GM18873 (cell line): ENCODE data around the gene PHF12.

Experiments used
- ATAC-seq: cut with Tn5 transposase; IDR thresholded peaks from one replicate; pipeline ENCODE4 v1.9.1; 2021; ENCODE audit warnings: mild to moderate bottlenecking, moderate library complexity, moderate number of reproducible peaks; ENCODE audit not compliant: unreplicated experiment, low FRiP score

Gene PHF12

DNA sequence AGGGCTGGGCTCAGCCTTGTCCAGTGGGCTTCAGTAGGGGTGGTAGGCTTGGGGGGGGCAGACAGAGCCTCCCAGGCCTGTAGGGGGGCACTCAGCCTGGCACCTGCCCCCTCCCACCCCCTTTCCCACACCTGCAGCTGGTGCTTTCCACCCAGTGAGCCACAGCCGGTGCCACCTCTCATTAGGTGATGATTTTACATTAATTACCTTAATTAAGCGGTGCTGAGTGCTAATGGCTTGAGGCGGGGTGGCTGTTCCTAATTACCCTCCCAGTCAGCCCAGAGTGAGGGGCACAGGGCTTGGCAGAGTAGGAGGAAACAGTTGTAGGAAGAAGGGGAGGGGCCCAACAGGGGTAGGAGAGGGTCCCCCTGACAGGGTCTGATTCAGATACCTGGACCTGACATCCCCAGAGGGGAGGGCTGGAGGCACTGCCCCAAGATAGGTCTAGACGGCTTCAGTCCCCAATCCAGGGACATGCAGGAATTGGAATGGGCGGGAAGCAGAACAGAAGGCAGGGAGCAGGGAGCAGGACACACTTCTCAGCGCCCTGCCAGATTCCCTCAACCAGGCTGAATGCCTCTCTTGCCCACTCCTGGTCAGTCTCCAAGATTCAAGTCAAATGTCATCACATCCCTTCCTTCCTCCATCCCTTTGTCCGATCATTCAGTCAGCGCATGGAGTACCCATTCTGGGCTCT, 26.5 kb upstream of the PHF12 start:
- no peak for ATAC-seq

DNA sequence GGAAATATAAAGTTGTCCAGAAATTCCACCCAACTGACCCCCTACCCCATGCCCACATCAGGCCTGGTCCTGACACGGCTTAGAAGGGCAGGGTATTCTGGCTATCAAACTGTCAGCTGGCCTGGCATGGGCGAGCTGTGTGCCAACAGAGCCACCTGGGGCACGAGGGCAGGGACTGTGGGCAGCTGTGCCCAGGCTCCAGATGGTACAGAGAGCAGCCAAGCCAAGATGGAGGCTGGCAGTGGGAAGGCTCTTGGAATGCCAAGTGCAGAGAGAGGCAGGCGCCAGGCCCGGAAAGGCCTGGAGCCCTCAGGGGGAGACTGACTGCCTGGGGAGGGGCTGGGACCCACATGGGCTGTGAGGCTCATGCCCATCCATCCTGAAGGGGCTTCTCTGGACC, 24.3 kb upstream of the PHF12 start:
- ATAC-seq = no peak

DNA sequence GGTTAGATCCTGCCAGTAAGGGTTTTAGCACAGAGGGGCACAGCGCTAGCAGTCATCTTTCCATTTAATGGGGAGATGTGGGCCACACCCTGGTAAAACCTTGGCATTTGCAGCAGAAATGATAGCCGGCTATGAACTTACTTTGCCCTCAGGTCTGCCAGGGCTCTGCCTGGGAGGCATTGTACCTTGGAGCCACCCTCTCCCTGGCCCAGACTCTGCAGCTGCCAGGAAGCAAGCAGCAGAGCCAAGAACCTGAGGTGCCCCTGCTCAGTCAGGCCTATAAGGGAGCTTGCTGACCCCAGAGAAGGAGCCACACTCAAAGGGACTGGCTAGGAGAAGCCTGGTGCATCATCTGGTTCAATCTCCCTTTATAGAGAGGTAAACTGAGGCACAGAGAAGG, 23.7 kb upstream of the PHF12 start:
- no peak for ATAC-seq

DNA sequence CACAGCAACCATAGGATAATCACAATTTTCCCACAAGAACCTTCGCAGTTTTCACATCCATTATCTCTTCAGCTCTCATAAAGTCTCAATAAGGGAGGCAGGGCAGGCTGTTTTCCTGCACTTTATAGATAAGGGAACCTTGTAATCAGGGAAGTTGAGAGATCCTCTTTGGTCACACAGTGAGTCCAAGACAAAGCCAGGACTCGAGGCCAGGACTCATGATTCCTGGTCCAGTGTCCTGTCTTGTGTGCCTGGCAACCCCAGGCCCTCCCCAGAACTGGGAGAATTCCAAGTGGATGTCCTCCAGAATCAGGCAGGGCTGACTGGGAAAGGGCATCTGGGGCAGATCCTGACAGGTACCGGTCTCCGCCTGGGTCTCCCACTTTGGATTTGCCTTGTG, 23.1 kb upstream of the PHF12 start:
- no peak for ATAC-seq

DNA sequence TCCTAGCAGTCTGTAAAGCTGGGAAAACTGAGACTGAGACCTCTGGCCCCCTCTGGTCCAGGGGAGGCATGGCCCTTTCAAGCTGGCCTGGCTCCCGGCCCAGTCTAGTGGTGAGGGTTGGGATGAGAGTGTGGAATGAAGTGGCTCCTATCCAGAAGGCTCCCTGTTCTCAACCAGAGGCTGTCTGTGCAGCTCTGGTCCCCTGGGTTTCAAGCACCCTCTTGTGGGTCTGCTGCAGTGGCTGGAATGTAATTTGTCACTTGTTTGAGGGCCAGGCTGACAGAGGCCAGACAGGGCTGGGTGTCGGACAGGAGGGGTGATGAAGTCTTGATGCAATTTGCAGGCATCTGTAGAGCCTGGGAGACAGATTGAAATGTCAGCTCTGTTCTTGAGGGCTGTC, 22.1 kb upstream of the PHF12 start:
- no peak for ATAC-seq

DNA sequence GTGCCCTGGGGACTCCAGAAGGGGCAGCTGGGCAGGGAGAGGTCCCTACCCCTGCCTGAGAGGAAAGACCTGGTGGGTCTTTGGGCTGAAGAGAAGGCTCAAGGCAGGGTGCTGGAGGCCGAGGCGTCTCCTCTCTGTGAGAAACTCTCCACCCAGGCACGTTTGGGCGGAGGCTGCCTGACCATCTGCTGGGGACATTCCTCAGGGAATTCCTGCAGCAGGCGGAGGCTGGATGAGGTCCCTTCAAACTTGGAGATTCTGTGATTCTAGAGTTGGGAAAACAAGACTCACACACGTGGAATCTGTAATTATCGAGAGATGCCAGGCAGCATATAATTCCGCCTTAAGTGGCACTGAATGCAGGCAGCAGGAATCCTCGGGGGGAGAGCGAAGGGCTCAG, 21.1 kb upstream of the PHF12 start:
- ATAC-seq = no peak

DNA sequence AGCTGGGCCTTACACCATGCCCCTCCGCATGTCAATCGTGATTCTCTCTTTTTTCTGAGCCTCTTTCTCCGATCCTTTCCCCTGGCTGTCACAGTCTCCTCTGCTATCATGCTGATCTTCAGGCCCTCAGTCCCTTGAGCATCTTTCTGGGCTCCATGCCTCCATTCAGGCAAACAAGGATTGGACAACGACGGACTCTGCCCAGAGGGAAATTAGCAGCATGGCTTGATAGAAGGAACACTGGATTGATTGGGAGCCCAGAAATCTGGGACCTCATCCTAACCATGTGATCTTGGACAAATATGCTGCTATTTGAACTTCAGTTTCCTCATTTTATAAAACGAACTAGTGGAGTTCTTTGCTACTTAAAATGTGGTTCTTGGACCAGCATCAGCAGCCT, 19.6 kb upstream of the PHF12 start:
- no peak for ATAC-seq

DNA sequence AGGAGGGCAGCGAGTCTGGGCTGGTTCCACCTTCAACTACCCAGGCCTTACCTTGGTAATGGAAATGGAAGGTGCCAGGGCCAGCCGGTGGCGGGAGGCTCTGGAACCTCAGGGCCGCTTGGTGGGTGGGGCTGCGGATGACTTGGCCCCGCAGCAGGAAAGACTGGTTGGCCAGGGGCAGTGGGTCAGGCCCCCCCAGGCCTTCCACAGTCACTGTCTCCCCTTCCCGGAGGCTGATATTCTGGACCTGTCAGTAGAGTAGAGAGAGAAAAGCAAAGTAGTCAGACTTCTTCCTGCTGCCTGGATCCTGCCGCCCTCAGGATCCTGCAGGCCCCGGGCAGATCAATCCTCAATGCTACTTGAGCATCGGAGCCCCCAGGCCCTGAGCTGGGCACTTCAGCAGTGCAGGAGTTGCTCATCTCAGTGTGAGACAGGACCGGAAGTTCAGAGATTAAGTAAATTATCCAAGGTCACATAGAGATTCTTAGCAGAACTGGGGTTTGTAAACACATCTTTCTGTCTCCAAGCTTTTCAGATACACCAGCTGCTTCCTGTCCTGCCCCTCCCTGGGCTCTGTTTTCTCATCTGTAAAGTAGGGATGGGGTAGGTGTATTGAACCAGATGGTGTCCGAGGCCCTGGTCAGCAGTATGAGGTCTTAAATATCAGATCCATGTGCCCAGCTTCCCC, 18.5 kb upstream of the PHF12 start:
- ATAC-seq = no peak

DNA sequence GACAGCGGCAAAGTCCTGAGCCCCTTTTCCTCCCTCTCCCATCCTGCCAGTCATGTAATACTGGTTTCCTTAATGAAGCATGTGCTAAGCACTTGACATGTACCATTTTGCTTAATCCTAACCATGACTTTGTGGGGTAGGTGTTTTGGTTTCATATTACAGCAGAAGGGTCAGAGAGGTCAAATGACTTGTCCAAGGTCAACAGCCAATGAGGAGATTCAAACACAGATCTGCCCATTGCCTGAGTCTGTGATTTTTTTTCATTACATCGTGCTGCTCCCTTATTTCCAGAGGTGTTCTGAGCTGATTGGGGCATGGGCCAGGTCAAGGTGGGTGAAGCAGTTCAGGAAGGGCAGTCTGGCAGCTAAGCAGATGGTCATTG, 17.6 kb upstream of the PHF12 start:
- ATAC-seq = no peak

DNA sequence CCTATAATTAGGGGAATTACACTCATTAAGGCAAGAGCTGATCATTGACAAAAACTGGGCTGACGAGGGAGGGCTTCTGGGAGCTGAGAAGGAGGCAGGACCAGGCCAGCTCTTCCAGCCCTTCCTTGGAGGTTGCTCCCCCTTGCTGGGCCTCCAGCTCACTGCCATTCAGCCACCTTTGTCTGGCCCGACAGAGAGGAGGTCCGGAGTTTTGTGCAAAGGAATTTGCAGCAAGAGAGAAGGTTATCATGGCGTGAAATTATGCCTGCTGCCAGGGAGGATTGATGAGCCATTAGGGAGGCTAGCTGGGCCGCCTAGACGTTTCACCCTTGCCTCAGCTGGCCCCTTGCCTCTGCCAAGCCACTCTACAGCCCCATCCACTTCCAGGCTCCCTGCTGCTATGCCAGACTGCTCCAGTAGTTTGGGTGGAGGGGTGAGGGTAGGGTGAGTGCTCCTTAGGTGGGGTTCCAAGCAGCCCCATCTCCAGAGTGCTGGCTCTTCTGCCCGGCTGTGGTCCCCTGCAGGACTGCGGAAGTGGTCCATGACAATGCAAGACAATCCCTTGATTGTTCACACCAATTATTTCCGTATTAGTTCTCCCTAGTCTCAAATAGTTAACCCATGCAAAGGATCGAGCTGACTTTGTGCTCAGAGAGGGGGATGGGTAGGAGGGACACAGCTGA, 17.1 kb upstream of the PHF12 start:
- ATAC-seq = no peak

DNA sequence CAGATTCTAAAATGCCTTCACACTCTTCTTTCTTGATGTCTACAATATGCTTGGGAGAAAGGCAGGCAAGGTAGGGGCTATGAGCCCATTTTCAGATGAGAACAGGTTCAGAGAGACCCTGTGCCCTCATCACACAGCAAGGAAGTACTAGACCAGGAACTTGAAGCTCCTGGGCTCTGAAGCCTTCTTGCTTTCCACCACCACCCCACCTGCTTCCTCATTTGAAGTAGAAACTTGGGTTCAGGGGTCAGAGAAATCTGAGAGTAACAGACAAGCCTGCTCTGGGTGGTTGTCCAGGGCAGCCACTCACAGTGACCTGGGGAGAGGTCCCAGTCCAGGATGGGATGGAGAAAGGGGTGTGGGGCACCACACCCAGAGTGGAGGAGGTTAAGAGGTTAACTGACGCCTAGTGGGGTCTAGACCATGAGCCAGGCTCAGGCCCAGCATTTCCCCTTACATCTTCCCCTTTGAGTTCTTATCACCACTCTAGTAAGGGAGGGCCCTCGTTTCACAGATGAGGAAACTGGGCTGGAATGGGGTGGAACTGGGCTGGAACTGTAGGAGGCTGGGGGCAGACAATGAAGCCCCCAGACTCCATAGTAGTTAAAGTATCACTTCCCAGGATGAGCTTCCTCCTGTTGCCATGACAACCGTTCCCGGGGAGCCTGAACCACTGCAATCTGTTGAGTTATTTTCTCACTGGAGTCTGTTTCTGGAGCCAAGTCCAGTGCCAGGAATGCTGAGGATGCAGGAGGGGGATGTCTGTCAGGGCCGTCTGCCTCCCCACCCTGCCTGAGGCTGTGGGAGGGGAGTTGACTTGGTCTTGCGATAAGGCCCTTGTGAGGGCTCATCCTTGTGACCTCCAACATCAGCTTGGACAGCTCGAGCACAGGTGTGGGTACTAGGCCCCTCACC, 16.2 kb upstream of the PHF12 start:
- no peak for ATAC-seq

DNA sequence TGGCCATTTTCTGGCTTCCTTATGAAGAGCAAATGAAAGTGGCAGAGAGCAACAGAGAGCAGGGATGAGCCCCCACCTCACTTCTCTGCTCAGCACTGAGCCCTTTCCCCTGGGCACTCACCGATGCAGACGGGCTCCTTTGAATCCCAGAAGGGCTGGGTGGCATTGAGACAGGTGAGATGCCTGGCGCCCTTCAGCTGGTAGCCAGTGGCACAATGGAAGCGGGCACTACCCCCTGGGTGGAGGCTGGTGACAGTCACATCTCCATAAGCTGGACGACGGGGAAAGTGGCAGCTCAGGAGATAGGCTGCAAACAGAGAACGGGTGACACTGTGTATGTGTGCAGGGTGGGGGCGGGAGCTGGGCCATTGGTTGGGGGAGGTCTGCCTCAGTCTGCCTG, 12.5 kb upstream of the PHF12 start:
- ATAC-seq = no peak

DNA sequence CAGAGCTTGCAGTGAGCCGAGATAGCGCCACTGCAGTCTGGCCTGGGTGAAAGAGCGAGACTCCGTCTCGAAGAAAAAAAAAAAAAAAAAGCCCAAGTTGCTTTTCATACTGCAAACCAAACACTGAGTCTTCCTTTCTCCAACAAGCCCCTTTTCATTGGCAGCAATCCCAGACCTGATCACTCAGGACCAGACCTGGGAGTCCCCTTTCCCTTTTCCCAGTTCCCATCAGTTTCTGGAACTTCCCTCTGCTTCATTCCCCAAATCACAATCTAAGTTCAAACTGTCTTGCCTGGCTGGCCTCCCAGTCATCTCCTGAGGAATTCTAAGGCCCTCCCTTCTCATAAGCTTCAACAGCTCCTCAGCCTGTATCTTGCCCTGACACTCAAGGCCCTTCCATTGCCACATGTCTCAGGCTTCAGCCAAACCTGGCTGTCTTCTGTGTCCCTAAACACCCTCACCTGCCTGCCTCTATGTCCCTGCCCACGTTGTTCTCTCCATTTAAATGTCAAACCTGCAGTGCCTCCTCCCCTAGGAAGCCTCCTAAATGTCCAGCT, 11.8 kb upstream of the PHF12 start:
- ATAC-seq = no peak

DNA sequence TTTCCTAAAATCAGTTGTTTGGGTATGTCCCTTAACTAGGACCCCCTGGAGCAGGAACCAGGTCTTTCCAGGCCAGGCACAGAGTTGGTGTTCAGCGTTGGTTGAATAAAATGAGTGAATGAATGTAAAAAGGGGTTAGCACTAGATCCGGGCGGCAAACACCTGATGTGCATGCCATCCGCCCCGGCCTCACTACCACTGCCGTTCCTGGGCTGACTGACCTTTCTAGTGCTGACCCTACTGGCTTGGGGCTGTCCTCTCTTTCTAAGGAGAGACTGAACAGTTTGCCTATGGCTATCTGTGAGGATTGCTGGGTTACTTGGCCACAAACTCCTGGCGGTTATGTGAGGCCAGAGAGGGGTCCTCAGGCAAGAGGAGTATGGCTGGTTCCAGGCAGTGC, 10.1 kb upstream of the PHF12 start:
- ATAC-seq = no peak

DNA sequence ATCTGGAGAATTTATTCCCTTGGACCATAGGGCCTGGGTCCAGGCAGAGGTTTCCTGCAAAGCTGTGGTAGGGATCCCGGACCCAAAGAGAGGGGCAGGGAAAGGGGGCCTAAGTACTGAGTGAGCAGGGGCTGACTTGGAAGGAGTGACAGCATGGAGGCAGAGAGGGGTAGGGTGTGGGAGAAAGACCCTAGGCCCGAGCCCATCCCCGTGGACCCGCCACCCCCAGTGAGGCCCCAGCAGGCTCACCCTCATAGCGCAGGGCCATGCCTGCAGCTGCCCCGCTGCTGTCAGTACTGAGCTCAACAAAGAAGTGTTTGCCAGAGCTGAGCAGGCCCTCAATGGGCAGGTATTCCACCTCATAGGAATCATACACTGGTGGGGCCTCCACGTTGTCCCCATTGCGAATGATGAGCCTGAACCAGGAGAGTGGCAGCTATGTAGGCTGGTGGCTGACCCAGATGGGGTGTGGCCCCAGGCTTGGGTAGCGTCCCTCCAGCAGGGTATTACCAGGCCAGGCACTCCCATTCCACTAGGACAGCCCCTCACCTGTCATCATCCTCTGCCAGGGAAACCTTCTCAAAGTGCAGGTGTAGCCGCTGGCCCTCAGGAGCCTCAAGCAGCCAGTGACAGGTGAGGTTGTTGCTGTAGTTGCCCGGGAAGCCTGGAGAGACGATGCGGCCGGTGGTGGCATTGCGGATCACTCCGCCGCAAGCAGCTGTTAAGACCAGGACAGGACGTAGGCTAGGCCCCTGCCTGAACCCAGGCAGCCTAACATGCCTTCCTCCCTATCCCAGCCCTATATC, 9.1 kb upstream of the PHF12 start:
- no peak for ATAC-seq

DNA sequence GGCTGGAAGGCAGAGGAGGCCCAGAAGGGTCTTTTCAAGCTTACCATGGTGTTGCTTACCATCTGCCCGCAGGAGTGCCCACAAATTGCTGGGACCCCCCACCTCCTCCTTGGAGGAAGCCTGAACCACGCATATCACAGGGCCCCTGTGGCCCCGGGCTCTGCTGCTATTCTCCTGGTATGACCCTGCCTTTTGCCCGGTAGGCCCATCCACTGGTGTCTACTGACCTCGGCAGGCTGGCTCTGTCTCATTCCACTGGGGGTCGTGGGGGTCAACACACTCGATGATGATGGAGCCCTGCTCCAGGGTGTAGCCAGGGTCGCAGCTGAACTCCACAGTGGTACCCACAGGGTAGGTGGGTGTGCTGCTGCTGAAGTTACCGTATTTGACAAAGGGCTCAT, 8.2 kb upstream of the PHF12 start:
- ATAC-seq = no peak

DNA sequence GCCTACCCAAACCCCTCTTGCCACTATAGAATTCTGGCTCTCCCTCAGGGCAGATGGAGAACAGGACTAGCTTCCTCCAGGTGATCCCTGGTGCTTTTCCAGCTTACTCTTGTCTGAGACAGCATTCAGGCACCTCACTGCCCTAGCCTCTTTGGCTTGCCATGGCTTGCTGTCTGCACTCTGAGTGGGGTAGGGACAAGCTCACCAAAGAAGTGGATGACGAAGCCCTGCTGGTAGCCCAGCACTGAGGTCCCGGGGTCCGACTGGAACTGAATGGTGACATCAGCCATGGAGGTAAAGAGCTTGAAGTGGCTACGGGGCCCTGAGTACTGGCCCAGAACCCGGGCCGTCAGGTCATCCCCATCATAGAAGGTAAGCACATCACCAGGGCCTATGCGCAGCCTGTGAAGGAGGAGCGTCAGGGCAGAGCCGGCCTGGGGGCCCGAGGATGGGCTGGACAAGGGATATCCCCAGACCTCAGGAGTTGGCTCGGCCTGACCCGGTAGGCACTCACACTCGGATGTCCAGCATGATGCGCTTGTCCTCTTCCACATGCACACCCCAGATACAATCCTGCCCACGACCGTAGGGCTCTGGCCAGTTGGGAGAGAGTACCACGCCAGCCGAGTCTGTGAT, 7.6 kb upstream of the PHF12 start:
- ATAC-seq = no peak

DNA sequence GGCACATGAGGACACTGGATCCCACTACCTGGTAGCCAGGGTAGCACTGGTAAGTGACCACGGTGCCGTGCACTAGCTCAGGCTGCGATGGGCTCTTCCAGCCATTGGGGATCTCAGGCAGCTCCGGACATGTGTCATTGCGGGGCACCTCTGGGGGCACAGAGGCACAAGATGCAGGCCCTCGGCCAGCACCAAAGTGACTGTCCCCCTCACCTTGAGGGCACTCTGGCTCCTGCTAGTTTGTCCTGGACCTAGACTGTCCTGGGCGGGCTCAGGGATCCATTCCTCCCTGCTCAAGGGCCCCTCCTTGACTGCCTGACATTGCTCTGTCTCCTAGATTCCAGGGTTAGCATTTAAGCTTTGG, 6.7 kb upstream of the PHF12 start:
- no peak for ATAC-seq

DNA sequence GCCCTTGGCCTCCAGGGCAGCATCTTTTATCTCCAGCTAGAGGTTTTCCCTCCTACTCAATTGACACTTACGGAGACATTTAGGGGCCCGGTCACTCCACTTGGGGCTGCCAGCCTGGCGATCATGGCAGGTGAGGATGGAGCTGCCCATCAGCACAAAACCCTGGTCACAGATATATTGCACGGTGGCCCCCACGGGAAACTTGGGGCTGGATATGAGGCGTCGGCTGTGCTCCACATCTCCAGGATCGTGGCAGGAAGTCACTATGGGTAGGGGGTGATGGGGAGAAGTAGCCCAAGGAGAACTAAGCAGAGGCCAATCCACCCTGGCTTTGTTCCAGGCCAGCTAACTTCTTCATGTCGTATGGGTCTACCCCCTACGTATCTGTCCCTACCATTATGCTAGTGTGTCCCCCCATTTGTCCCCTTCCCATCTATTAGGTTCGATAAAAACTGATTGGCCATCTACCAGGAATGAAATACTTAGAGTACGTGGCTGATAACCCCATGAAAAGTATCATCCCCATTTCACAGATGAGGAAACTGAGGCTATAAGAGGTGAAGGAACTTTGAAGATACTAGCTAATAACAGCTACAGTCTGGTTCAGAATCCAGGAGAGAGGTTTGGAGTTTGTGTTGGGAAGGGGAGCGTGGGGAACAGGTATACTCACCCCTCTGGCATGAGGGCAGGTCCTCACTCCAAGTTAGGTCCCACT, 6.1 kb upstream of the PHF12 start:
- no peak for ATAC-seq
